Measurements from ENCODE around the gene ZNF189.

DNA sequence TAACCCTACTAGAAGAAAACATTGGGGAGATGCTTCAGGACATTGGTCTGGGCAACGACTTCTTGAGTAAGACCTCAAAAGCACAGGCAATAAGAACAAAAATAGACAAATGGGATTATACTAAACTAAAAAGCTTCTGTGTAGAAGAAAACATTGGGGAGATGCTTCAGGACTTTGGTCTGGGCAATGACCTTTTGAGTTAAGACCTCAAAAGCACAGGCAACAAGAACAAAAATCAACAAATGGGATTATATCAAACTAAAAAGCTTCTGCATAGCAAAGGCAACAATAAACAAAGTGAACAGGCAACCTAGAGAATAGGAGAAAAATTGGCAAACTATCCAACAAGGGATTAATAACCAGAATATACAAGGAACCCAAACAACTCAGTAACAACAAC lies 4.0 kb upstream of the ZNF189 start:
- TF ChIP-seq SP1 (IDR thresholded peaks at IDR 0.05) (no peak), BHLHE40 (IDR thresholded peaks at IDR 0.05; ENCODE audit: borderline replicate concordance) (no peak), ELF4 (IDR thresholded peaks at IDR 0.05) (no peak), SUZ12 (IDR thresholded peaks at IDR 0.05) (no peak), LEF1 (IDR thresholded peaks at IDR 0.05; ENCODE audit: borderline replicate concordance) (no peak)

Data from HEK293T (cell line).